GM18858 (cell line): ENCODE data around the gene LRBA.

Source experiments
- ATAC-seq: cut with Tn5 transposase; IDR thresholded peaks from one replicate; pipeline ENCODE4 v1.9.1; 2021; ENCODE audit not compliant: unreplicated experiment

The LRBA gene

GRCh38 chr4:150345207-150345744 is 669.8 kb downstream of the LRBA start:
- no peak for ATAC-seq

- no peak for ATAC-seq
Observed at GRCh38 chr4:150343796-150344195, 671.3 kb downstream of the LRBA start.

DNA sequence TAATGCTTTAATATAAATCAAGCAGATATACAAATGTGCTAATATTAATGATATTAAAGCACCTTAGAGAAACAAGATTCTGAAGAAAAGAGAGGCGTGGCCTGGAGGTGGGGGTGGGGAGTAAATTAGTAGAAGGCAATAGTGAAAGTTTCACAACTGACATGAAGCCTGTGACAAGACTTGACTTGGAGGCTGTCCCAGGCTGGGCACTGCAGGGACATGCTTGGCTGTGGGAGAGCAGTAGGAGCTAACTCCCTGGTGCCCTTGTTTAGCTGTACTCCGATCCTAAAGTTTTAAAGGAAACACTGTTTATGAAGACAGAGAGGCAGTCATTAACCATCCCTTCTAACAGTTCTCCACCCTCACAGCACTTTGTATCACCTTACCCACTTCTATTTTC is 672.1 kb downstream of the LRBA start:
- ATAC-seq = no peak

DNA sequence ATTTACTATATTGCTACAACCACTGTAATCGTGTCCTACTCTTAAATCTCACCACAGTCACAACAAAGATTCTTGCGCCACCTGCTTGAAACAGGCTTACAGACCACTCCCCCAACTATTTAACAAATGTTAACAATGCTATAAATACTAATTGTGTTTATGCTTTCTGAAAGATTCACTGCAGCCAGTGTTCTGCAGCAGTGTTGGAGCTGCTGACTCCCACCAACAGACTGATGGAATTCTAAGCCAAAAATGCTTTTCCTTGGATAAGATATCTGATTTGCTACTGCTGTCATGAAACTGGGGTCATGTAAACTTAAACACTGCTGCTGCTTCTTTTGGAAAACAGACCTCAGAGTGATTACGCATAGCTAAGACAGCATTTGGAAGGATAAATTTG is 677.4 kb downstream of the LRBA start:
- ATAC-seq = no peak

- no peak for ATAC-seq
Observed at GRCh38 chr4:150336676-150337412, 678.2 kb downstream of the LRBA start.

GRCh38 chr4:150332961-150333360 is 682.1 kb downstream of the LRBA start:
- ATAC-seq = no peak

DNA sequence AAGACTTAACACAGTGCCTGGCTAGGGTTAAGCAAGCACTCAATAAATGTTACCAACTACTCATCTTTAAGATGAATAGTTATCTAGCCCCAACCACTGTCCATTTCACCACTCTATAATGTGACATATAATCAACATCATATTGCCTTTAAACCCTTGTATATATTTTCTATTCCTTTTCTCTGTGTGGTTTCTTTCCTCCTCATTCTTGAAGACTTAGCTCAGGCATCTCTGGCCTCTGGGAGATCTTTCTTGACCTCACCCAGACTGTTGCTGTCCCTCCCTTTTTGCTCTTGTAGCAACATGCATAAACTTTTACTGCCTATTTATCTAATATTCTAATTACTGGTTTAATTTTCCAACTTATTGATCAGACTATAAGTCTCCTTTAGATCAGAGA is 683.0 kb downstream of the LRBA start:
- ATAC-seq = no peak

DNA sequence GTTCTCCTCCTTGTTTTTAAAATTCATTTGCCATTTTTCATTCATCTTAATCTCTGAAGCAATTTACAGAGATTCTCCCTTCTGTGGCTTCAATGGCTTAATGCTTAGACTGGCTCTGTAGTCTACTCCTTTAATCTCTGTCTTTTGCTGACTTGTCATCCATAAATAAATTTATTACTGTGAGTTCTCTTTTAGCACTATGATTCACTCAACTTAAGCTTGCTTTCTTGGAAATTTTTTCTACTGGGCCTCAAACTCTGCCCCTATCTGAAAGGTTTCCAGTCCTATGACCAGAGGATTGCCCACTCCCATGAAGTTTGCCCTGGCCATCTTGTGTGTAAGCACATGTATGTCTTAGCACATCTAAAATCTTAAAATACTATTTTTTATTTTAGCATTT is 685.7 kb downstream of the LRBA start:
- no peak for ATAC-seq

GRCh38 chr4:150328496-150328895 is 686.6 kb downstream of the LRBA start:
- no peak for ATAC-seq

DNA sequence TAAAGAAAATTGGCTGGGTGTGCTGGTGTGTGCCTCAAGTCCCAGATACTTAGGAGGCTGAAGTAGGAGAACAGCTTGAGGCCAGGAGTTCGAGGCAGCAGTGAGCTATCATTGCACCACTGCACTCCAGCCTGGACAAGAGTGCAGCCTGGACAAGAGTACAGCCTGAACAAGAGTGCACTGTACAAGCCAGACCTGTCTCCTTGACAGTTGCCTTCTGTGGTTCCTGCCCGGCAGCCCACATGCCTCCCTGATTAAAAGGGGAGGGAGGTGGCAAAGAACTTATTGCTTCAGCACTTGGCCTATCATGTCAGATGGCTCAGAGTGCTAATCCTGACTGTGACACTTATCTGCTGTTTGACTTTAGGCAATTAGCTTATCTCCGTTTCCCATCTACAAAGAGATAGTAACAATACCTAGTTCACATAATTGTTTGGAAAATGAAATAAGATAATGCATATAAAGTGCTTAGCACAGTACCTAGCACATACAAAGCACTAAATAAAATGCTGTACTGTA is 687.8 kb downstream of the LRBA start:
- no peak for ATAC-seq

DNA sequence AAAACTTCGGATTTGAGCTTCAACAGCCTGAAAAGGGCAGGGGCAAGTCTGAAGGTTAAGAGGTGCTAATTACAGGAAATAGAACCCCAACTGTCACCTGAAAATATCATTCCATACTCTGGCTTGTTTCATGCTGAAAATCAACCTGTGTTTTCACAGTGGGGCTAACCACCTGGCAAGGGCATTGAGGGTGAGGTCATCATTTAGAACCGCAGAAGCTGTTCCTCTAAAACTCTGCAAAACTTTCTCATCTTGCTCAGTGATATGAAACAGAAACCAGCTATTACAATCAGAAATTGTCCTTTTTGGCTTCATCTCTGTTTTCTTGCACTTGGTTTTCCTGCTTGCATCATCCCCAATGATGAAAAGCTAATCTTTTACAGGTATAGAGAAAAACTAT is 689.2 kb downstream of the LRBA start:
- ATAC-seq = peak; percentile 88

DNA sequence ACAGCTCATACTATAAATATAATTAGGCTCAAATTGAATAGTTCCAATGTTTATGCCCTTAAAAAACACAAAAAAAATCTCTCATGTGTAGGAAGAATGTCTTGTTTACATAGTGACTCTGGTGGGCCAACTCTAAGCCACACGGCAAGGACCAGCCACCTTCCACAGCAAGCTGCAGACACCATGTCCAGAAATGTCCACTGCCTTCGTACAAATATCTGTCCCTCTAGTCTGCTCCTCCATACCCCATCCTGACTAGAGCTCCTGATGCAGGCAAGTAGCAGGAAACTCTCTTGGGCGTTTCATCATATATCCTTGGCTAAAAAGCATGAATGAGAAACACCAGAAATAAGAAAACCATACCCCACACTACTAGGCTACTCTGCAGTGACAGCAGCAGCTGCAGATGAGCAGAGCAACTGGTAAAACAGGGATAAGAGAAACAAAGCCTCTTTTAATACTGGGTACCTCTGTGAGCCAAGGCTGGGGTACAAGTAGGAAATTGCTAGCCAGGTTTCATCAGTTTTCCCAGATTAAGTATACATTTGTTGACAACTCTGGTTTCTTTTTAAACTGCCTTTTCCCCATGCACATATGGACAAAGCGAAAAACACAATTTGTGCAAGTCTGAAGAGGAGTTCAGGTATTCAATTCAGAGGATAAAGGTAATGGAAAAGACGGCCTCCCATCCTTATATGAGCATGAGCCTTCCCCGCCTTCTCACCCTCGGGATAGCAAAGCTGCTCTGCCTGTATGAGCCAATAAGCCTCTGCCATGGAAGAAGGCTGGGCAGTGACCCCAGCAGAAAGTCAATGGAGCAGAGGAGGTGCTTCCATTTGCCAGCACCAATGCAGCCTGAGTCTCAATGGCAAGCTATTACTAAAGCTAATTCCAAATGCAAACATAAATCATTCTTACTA is 691.4 kb downstream of the LRBA start:
- ATAC-seq = no peak

- ATAC-seq = no peak
Observed at GRCh38 chr4:150322646-150323045, 692.4 kb downstream of the LRBA start.

GRCh38 chr4:150321113-150321512 is 694.0 kb downstream of the LRBA start:
- no peak for ATAC-seq

DNA sequence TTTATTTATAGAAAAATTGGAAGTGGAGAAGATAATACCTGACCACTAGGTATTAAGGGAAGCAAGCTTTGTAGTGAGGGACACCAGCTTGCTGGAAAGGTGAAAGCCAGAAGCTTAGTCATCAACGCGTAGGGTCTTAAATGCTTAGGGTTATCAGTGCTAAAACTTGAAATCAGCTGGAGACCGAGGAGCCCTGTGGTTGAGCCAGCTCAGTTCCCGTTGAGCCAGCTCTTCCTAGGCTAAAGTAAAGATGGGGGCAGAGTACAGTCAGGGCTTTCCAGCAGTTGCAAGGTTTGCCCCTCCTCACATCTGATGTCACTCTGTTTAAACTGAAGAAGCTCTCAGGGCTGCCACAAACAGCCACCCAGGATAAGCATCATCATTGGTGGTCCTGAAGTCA is 696.1 kb downstream of the LRBA start:
- no peak for ATAC-seq

- no peak for ATAC-seq
Observed at GRCh38 chr4:150318527-150318926, 696.6 kb downstream of the LRBA start.

- ATAC-seq = no peak
Observed at GRCh38 chr4:150316332-150317205, 698.5 kb downstream of the LRBA start.

DNA sequence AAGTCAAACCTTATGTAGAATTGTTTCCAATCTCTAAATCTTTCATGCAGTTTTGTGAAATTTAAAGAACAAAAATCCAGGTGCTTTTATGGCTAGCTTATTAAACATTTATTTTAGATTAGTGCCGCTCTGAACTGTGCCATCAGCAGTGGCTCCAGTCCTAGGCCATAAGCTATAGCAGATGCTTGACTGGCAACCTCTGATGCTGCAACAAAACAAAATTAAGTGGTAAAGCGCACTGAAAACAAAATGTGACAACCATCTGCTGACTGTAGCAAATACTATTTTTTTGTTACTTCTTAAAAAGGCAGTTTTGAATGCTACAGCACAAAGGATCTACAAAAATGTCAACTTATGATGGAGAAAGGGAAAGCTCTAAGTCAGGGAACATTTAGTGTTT is 699.4 kb downstream of the LRBA start:
- ATAC-seq = no peak

- ATAC-seq = no peak
Observed at GRCh38 chr4:150315175-150315574, 699.9 kb downstream of the LRBA start.

GRCh38 chr4:150314031-150314430 is 701.1 kb downstream of the LRBA start:
- ATAC-seq = no peak
